ENCODE measurements around the gene VAT1L. TPM values are rescaled to one million over a fixed set of nuclear protein-coding genes. Genes with fewer than 3 reads are reported as not detected.

The VAT1L gene
- total RNA-seq, 1 donor from 2014 or later = 1.1 TPM

GRCh38 chr16:77812856-77813500, 24.6 kb downstream of the VAT1L start:
- no peak for TF ChIP-seq CTCF (IDR thresholded peaks at IDR 0.05; ENCODE audit: unreplicated experiment)
- no peak overlapping the region for H3K27ac Mint-ChIP-seq (ENCODE audit: unreplicated experiment)
- no peaks in the 10 kb centered on the region for H3K36me3 Mint-ChIP-seq (ENCODE audit: low read depth, unreplicated experiment)
- H3K27me3 Mint-ChIP-seq (ENCODE audit: unreplicated experiment) = no peaks in the 10 kb centered on the region
- DNase-seq (ENCODE audit: low spot score) = no peak
- H3K9me3 Mint-ChIP-seq (ENCODE audit: unreplicated experiment) = no peaks in the 10 kb centered on the region
- no peaks in the 10 kb centered on the region for H3K4me1 Mint-ChIP-seq (ENCODE audit: unreplicated experiment)
- no peak overlapping the region for H3K4me3 Mint-ChIP-seq (ENCODE audit: unreplicated experiment)

- DNase-seq (ENCODE audit: low spot score) = no peak
- H3K4me1 Mint-ChIP-seq (ENCODE audit: unreplicated experiment) = peaks cover 4% of the 10 kb centered on the region
- no peaks in the 10 kb centered on the region for H3K36me3 Mint-ChIP-seq (ENCODE audit: low read depth, unreplicated experiment)
- no peak overlapping the region for H3K27ac Mint-ChIP-seq (ENCODE audit: unreplicated experiment)
- H3K9me3 Mint-ChIP-seq (ENCODE audit: unreplicated experiment) = no peaks in the 10 kb centered on the region
- no peak for TF ChIP-seq CTCF (IDR thresholded peaks at IDR 0.05; ENCODE audit: unreplicated experiment)
- no peaks in the 10 kb centered on the region for H3K27me3 Mint-ChIP-seq (ENCODE audit: unreplicated experiment)
- H3K4me3 Mint-ChIP-seq (ENCODE audit: unreplicated experiment) = no peak overlapping the region
These were observed 27.9 kb downstream of the VAT1L start for GRCh38 chr16:77816293-77816692.

- no peaks in the 10 kb centered on the region for H3K9me3 Mint-ChIP-seq (ENCODE audit: unreplicated experiment)
- H3K27ac Mint-ChIP-seq (ENCODE audit: unreplicated experiment) = no peak overlapping the region
- H3K27me3 Mint-ChIP-seq (ENCODE audit: unreplicated experiment) = no peaks in the 10 kb centered on the region
- no peak for TF ChIP-seq CTCF (IDR thresholded peaks at IDR 0.05; ENCODE audit: unreplicated experiment)
- no peak for DNase-seq (ENCODE audit: low spot score)
- no peak overlapping the region for H3K4me3 Mint-ChIP-seq (ENCODE audit: unreplicated experiment)
- H3K4me1 Mint-ChIP-seq (ENCODE audit: unreplicated experiment) = peaks cover 4% of the 10 kb centered on the region
- H3K36me3 Mint-ChIP-seq (ENCODE audit: low read depth, unreplicated experiment) = no peaks in the 10 kb centered on the region
These were observed 32.0 kb downstream of the VAT1L start for GRCh38 chr16:77820340-77820739.

- Mint-ChIP-seq H3K27me3 (ENCODE audit: unreplicated experiment) (no peaks in the 10 kb centered on the region), H3K4me1 (ENCODE audit: unreplicated experiment) (peaks cover 4% of the 10 kb centered on the region), H3K4me3 (ENCODE audit: unreplicated experiment) (no peak overlapping the region), H3K27ac (ENCODE audit: unreplicated experiment) (no peak overlapping the region), H3K9me3 (ENCODE audit: unreplicated experiment) (no peaks in the 10 kb centered on the region), H3K36me3 (ENCODE audit: low read depth, unreplicated experiment) (no peaks in the 10 kb centered on the region)
- no peak for DNase-seq (ENCODE audit: low spot score)
- no peak for TF ChIP-seq CTCF (IDR thresholded peaks at IDR 0.05; ENCODE audit: unreplicated experiment)
These were observed 34.3 kb downstream of the VAT1L start for GRCh38 chr16:77822661-77823060.

GRCh38 chr16:77823067-77823466, 34.7 kb downstream of the VAT1L start:
- H3K9me3 Mint-ChIP-seq (ENCODE audit: unreplicated experiment) = no peaks in the 10 kb centered on the region
- H3K4me1 Mint-ChIP-seq (ENCODE audit: unreplicated experiment) = peaks cover 4% of the 10 kb centered on the region
- TF ChIP-seq CTCF (IDR thresholded peaks at IDR 0.05; ENCODE audit: unreplicated experiment) = no peak
- DNase-seq (ENCODE audit: low spot score) = no peak
- no peak overlapping the region for H3K4me3 Mint-ChIP-seq (ENCODE audit: unreplicated experiment)
- no peaks in the 10 kb centered on the region for H3K27me3 Mint-ChIP-seq (ENCODE audit: unreplicated experiment)
- no peaks in the 10 kb centered on the region for H3K36me3 Mint-ChIP-seq (ENCODE audit: low read depth, unreplicated experiment)
- H3K27ac Mint-ChIP-seq (ENCODE audit: unreplicated experiment) = no peak overlapping the region

All from endothelial cell (in vitro differentiated cells).